Stomach (tissue), 9 donors: ENCODE measurements around the gene IGF1R. TPM values are rescaled to one million over a fixed set of nuclear protein-coding genes. Genes with fewer than 3 reads are reported as not detected.

Source experiments
- DNase-seq, 2 donors: peaks; one replicate each; pipeline versions ENCODE4 v3.0.0 to v3.0.0-alpha.2; 2013 to 2019
- H3K27ac ChIP-seq, 5 donors: fragments of 200-600 bp in 4 of 5; sonication (generic) in 4 of 5; one replicate each; pipeline ENCODE4 v1.5.1; 2013 to 2019; ENCODE audit warnings: mild to moderate bottlenecking in 1 of 5, moderate library complexity in 1 of 5
- H3K27me3 ChIP-seq, 3 donors: fragments of 200-600 bp; sonication (generic); one replicate each; pipeline ENCODE4 v1.5.1; 2017 to 2019; ENCODE audit warnings: mixed run types in 1 of 3
- H3K36me3 ChIP-seq, 4 donors: fragments of 200-600 bp; sonication (generic); 1 replicate in 3 of 4; 2 replicates in 1 of 4; pipeline ENCODE4 v1.5.1; 2016 to 2019
- H3K4me1 ChIP-seq, 4 donors: fragments of 200-600 bp; sonication (generic); one replicate each; pipeline ENCODE4 v1.5.1; 2016 to 2019
- H3K4me3 ChIP-seq, 4 donors: fragments of 200-600 bp; sonication (generic) in 3 of 4; one replicate each; pipeline ENCODE4 v1.5.1; 2016 to 2019; ENCODE audit warnings: mild to moderate bottlenecking in 1 of 4
- H3K9me3 ChIP-seq, 4 donors: fragments of 200-600 bp; sonication (generic); one replicate each; pipeline ENCODE4 v1.5.1; 2016 to 2019
- CTCF ChIP-seq, 7 experiments: fragments of 450-650 bp in 4 of 7; fragments of 200-600 bp in 3 of 7; sonication (generic) in 3 of 7; IDR thresholded peaks; one replicate each; pipeline ENCODE4 v1.5.1; 2016 to 2019; ENCODE audit warnings: antibody characterized with exemption in 7 of 7, control low read depth in 2 of 7, mild to moderate bottlenecking in 1 of 7
- EP300 ChIP-seq: sonication (generic); formaldehyde crosslinking; IDR thresholded peaks from one replicate; pipeline ENCODE4 v1.6.1; 2017; ENCODE audit warnings: antibody characterized with exemption
- POLR2A ChIP-seq, 4 donors: fragments of 450-650 bp; IDR thresholded peaks; one replicate each; pipeline ENCODE4 v1.6.1; 2016; ENCODE audit warnings: antibody characterized with exemption in 4 of 4, control low read depth in 2 of 4, mild to moderate bottlenecking in 1 of 4, moderate library complexity in 1 of 4
- POLR2AphosphoS5 ChIP-seq, 3 donors: sonication (generic); formaldehyde crosslinking; IDR thresholded peaks; one replicate each; pipeline ENCODE4 v1.6.1; 2016; ENCODE audit warnings: antibody characterized with exemption in 3 of 3
- WGBS, 5 donors: extraction: QIAGEN DNeasy Blood & Tissue Kit in 3 of 5; methylation state at CpG; one replicate each; pipeline versions ENCODE4 v1.1.5 to v1.1.7; 2013 to 2018; 5-methylcytosine and 5-hydroxymethylcytosine counted together
- intact Hi-C: fragments of 100-400 bp; cut with DNase I; formaldehyde crosslinking; loops from one replicate; pipeline ENCODE4 v1.15.1; 2023; ENCODE audit warnings: low total_unique reads
- polyA plus RNA-seq, 3 donors: library from polyadenylated mRNA; stranded (reverse); fragments of 200-250 nt; gene quantifications; one replicate each; pipeline ENCODE4 v1.2.3, GENCODE V29; 2013
- total RNA-seq, 5 donors: library from RNA; depleted of rRNA; stranded (reverse); fragments of >200 nt; gene quantifications; one replicate each; pipeline versions ENCODE4 v1.1.0 to v1.2.3, GENCODE V29; 2014 to 2016
- donor health status: healthy with polysubstance abuse.
- donor health status: Bipolar disorder and iron deficiency.
- donor health status: healthy.

IGF1R gene
- total and polyA plus RNA-seq, 8 donors = 2.3 to 131 (median 42.8) TPM

- H3K4me3 ChIP-seq = no peak overlapping the region
- WGBS, 5 donors = 82 to 89% (median 86%) methylated on average over 14 of the region's 14 CpGs
- no peaks in the 10 kb centered on the region for H3K27me3 ChIP-seq
- H3K4me1 ChIP-seq = peaks cover 41 to 91% (median 75%) of the 10 kb centered on the region in 4 donors
- no peaks in the 10 kb centered on the region for H3K9me3 ChIP-seq
- TF ChIP-seq POLR2A (IDR thresholded peaks at IDR 0.05) (no peak), EP300 (no peak)
- no peak for DNase-seq
- intact Hi-C loops = loop anchor here (10.0 kb wide), 1 partner anchor 71 kb away; no protein-coding TSS in a partner anchor
- H3K27ac ChIP-seq = no peak overlapping the region
- H3K36me3 ChIP-seq = no peaks in the 10 kb centered on the region
Measured at GRCh38 chr15:98803228-98804056, 155.1 kb downstream of the IGF1R start.

- H3K4me1 ChIP-seq = peaks cover 39 to 87% (median 75%) of the 10 kb centered on the region in 4 donors
- 80 to 91% (median 90%) methylated on average over 5 of the region's 5 CpGs for WGBS, 5 donors
- peak in 1 of 2 donors; percentile 38 for DNase-seq
- H3K27me3 ChIP-seq = no peaks in the 10 kb centered on the region
- H3K36me3 ChIP-seq = no peaks in the 10 kb centered on the region
- TF ChIP-seq POLR2A (IDR thresholded peaks at IDR 0.05) (no peak), EP300 (no peak), POLR2AphosphoS5 (IDR thresholded peaks at IDR 0.05) (no peak), CTCF (IDR thresholded peaks at IDR 0.05) (peak in 1 of 7 experiments; percentile 9)
- no peak overlapping the region for H3K4me3 ChIP-seq
- intact Hi-C loops = loop anchor here (10.0 kb wide), 1 partner anchor 71 kb away; no protein-coding TSS in a partner anchor
- H3K27ac ChIP-seq = no peak overlapping the region
- H3K9me3 ChIP-seq = no peaks in the 10 kb centered on the region
Measured at GRCh38 chr15:98804057-98804380, 155.7 kb downstream of the IGF1R start.

GRCh38 chr15:98805434-98806274, 157.3 kb downstream of the IGF1R start:
- Histone ChIP-seq H3K4me1 (peaks cover 29 to 82% (median 63%) of the 10 kb centered on the region in 4 donors), H3K4me3 (no peak overlapping the region), H3K27me3 (no peaks in the 10 kb centered on the region), H3K36me3 (no peaks in the 10 kb centered on the region), H3K27ac (peak overlapping the region in 4 of 5 donors; percentile 25 to 71 (median 54)), H3K9me3 (no peaks in the 10 kb centered on the region)
- intact Hi-C loops = loop anchor here (10.0 kb wide), 1 partner anchor 69 kb away; no protein-coding TSS in a partner anchor
- 32 to 55% (median 50%) methylated on average over 12 of the region's 12 CpGs for WGBS, 5 donors
- TF ChIP-seq CTCF (IDR thresholded peaks at IDR 0.05) (peak in 2 of 7 experiments; percentile 18 to 25), EP300 (no peak)
- DNase-seq = peak in 1 of 2 donors; percentile 66

- no peak for DNase-seq
Measured at GRCh38 chr15:98806275-98806895, 158.0 kb downstream of the IGF1R start.

More at GRCh38 chr15:98806275-98806895, 158.0 kb downstream of the IGF1R start:
- TF ChIP-seq CTCF (IDR thresholded peaks at IDR 0.05) (no peak), POLR2A (IDR thresholded peaks at IDR 0.05) (no peak), POLR2AphosphoS5 (IDR thresholded peaks at IDR 0.05) (no peak), EP300 (no peak)
- Histone ChIP-seq H3K4me1 (peaks cover 22 to 75% (median 56%) of the 10 kb centered on the region in 4 donors), H3K4me3 (no peak overlapping the region), H3K36me3 (no peaks in the 10 kb centered on the region), H3K27ac (peak overlapping the region in 4 of 5 donors; percentile 27 to 71 (median 54)), H3K9me3 (no peaks in the 10 kb centered on the region), H3K27me3 (no peaks in the 10 kb centered on the region)
- intact Hi-C loops = loop anchor here (10.0 kb wide), 1 partner anchor 68 kb away; no protein-coding TSS in a partner anchor
- WGBS, 5 donors = 63 to 75% (median 67%) methylated on average over 9 of the region's 9 CpGs
